GM18519 (cell line): Measurements from ENCODE around the gene EEF2K.
"Not testable (repeated sequence)": the region's sequence is repeated elsewhere in the genome, so short reads cannot be mapped to it uniquely, and the experiment has no call there.

ENCODE experiments used
- ATAC-seq: cut with Tn5 transposase; IDR thresholded peaks from one replicate; pipeline ENCODE4 v1.9.1; 2021; ENCODE audit warnings: mild to moderate bottlenecking, moderate library complexity; ENCODE audit not compliant: unreplicated experiment, low FRiP score

Gene EEF2K

GRCh38 chr16:22207715-22208360 lies 1.8 kb downstream of the EEF2K start:
- no peak for ATAC-seq

- no peak for ATAC-seq
These were observed 4.2 kb downstream of the EEF2K start for GRCh38 chr16:22210285-22210684.

GRCh38 chr16:22210854-22211253 lies 4.8 kb downstream of the EEF2K start:
- no peak for ATAC-seq

GRCh38 chr16:22213236-22213635 lies 7.2 kb downstream of the EEF2K start:
- ATAC-seq: no peak

- no peak for ATAC-seq
These were observed 7.7 kb downstream of the EEF2K start for GRCh38 chr16:22213801-22214200.

- ATAC-seq: no peak
These were observed 8.3 kb downstream of the EEF2K start for GRCh38 chr16:22214402-22214801.

GRCh38 chr16:22214889-22215288 lies 8.8 kb downstream of the EEF2K start:
- no peak for ATAC-seq

- ATAC-seq: no peak
These were observed 10.2 kb downstream of the EEF2K start for GRCh38 chr16:22216191-22216831.

- not testable (repeated sequence) for ATAC-seq
These were observed 10.8 kb downstream of the EEF2K start for GRCh38 chr16:22216832-22217225.

GRCh38 chr16:22217890-22218730 lies 12.0 kb downstream of the EEF2K start:
- peak; percentile 60 for ATAC-seq

GRCh38 chr16:22219389-22220068 lies 13.5 kb downstream of the EEF2K start:
- no peak for ATAC-seq

- no peak for ATAC-seq
These were observed 14.0 kb downstream of the EEF2K start for GRCh38 chr16:22220069-22220440.

GRCh38 chr16:22220714-22221113 lies 14.6 kb downstream of the EEF2K start:
- no peak for ATAC-seq

- ATAC-seq: no peak
These were observed 15.9 kb downstream of the EEF2K start for GRCh38 chr16:22222006-22222405.

GRCh38 chr16:22222998-22223397 lies 16.9 kb downstream of the EEF2K start:
- ATAC-seq: no peak

- ATAC-seq: no peak
These were observed 19.0 kb downstream of the EEF2K start for GRCh38 chr16:22225060-22225459.

GRCh38 chr16:22229889-22230288 lies 23.8 kb downstream of the EEF2K start:
- ATAC-seq: no peak

- ATAC-seq: no peak
These were observed 26.4 kb downstream of the EEF2K start for GRCh38 chr16:22232277-22233036.

- no peak for ATAC-seq
These were observed 26.9 kb downstream of the EEF2K start for GRCh38 chr16:22233037-22233372.
